H1 (cell line): Measurements from ENCODE around the gene MRRF.

ENCODE experiments used
- ASH2L ChIP-seq: fragments of 200-600, 300-600 bp; sonication (generic); IDR thresholded peaks from one replicate; pipeline ENCODE4 v1.7.1; 2017; ENCODE audit warnings: low read length
- BACH1 ChIP-seq: IDR thresholded peaks from 2 replicates; pipeline ENCODE4 v1.6.1; 2012; ENCODE audit warnings: low read length, improper control_type of control experiment
- CREB1 ChIP-seq: IDR thresholded peaks from 2 replicates; pipeline ENCODE4 v1.6.1; 2012; ENCODE audit warnings: inconsistent platforms
- EP300 ChIP-seq, 2 experiments: IDR thresholded peaks; 1 replicate in 1 of 2; 2 replicates in 1 of 2; pipeline ENCODE4 v1.6.1; 2011 to 2012; ENCODE audit warnings: low read depth in 2 of 2, low read length in 2 of 2, mild to moderate bottlenecking in 2 of 2, borderline replicate concordance in 1 of 2, inconsistent platforms in 1 of 2, moderate library complexity in 1 of 2
- JUN ChIP-seq: IDR thresholded peaks from 2 replicates; pipeline ENCODE4 v1.6.1; 2011; ENCODE audit warnings: low read depth, mild to moderate bottlenecking, improper control_type of control experiment, low read length
- PHF8 ChIP-seq: fragments of 200-600 bp; sonication (generic); conservative IDR thresholded peaks from 2 replicates; pipeline ENCODE4 v1.7.1; 2012; ENCODE audit warnings: low read depth, mild to moderate bottlenecking, inconsistent platforms, low read length, moderate library complexity
- POLR2A ChIP-seq, 2 experiments: IDR thresholded peaks; 1 replicate in 1 of 2; 2 replicates in 1 of 2; pipeline ENCODE4 v1.6.1; 2011; ENCODE audit warnings: low read depth in 2 of 2, low read length in 2 of 2, mild to moderate bottlenecking in 2 of 2; ENCODE audit errors: control extremely low read depth in 1 of 2
- POLR2AphosphoS5 ChIP-seq: IDR thresholded peaks from 2 replicates; pipeline ENCODE4 v1.6.1; 2011; ENCODE audit warnings: low read depth, low read length
- RAD21 ChIP-seq, 2 experiments: IDR thresholded peaks in 1 of 2; conservative IDR thresholded peaks in 1 of 2; 2 replicates each; pipeline ENCODE4 v1.6.1; 2011; ENCODE audit warnings: low read depth in 2 of 2, low read length in 2 of 2, improper control_type of control experiment in 1 of 2, inconsistent platforms in 1 of 2, mild to moderate bottlenecking in 1 of 2, moderate library complexity in 1 of 2
- TF ChIP-seq, protein P1 (sequence below), 3 experiments: IDR thresholded peaks; 1 replicate in 2 of 3; 2 replicates in 1 of 3; pipeline versions ENCODE4 v1.5.1 to v1.6.1; 2011; ENCODE audit warnings: low read length in 3 of 3, mild to moderate bottlenecking in 3 of 3, inconsistent platforms in 2 of 3, low read depth in 1 of 3, moderate library complexity in 1 of 3; ENCODE audit not compliant: insufficient read depth in 1 of 3; ENCODE audit errors: control extremely low read depth in 1 of 3

DNA sequence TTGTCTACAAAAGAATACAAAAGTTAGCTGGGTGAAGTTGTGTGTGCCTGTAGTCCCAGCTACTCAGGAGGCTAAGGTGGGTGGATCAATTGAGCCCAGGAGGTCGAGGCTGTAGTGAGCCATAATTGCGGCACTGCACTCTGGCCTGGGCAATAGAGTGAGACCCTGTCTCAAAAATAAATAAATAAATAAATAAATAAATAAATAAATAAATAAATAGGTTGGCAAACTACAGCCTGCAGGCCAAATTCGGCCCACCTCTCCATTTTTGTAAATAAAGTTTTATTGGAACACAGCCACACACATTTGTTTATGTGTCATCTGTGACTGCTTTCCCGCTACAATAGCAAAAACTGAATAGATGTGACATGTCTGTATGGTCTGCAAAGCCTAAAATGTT, 115.6 kb downstream of the MRRF start:
- TF ChIP-seq, protein P1, sequence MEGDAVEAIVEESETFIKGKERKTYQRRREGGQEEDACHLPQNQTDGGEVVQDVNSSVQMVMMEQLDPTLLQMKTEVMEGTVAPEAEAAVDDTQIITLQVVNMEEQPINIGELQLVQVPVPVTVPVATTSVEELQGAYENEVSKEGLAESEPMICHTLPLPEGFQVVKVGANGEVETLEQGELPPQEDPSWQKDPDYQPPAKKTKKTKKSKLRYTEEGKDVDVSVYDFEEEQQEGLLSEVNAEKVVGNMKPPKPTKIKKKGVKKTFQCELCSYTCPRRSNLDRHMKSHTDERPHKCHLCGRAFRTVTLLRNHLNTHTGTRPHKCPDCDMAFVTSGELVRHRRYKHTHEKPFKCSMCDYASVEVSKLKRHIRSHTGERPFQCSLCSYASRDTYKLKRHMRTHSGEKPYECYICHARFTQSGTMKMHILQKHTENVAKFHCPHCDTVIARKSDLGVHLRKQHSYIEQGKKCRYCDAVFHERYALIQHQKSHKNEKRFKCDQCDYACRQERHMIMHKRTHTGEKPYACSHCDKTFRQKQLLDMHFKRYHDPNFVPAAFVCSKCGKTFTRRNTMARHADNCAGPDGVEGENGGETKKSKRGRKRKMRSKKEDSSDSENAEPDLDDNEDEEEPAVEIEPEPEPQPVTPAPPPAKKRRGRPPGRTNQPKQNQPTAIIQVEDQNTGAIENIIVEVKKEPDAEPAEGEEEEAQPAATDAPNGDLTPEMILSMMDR (IDR thresholded peaks at IDR 0.05; ENCODE audit: control extremely low read depth in 1 of 3, insufficient read depth in 1 of 3, low read depth in 1 of 3, low read length in 3 of 3) = no peak
- no peak for TF ChIP-seq CREB1
- no peak for TF ChIP-seq POLR2A (IDR thresholded peaks at IDR 0.05; ENCODE audit: control extremely low read depth in 1 of 2, low read depth in 2 of 2, low read length in 2 of 2)
- no peak for TF ChIP-seq BACH1
- TF ChIP-seq JUN = no peak
- TF ChIP-seq POLR2AphosphoS5 = no peak
- TF ChIP-seq RAD21 (IDR thresholded peaks at IDR 0.05 in 1 of 2, conservative IDR thresholded peaks at IDR 0.05 in 1 of 2; ENCODE audit: low read depth in 2 of 2, low read length in 2 of 2) = no peak
- no peak for TF ChIP-seq PHF8
- TF ChIP-seq EP300 (IDR thresholded peaks at IDR 0.05; ENCODE audit: borderline replicate concordance in 1 of 2, low read depth in 2 of 2, low read length in 2 of 2) = no peak
- TF ChIP-seq ASH2L = no peak
